AG04450 (cell line): ENCODE results near the gene FAM3D. TPM values are rescaled to one million over a fixed set of nuclear protein-coding genes. Genes with fewer than 3 reads are reported as not detected.

Source experiments
- CTCF ChIA-PET: fragments of 300-600, 350-600 bp; formaldehyde crosslinking; extraction: SDS; loops from one replicate; lab custom pipeline; 2022; ENCODE audit warnings: antibody characterized with exemption, inconsistent platforms; lab: Charles Lee
- POLR2A ChIA-PET: fragments of 350-600 bp; formaldehyde crosslinking; extraction: SDS; loops from one replicate; lab custom pipeline; 2021; ENCODE audit warnings: antibody characterized with exemption, inconsistent platforms; lab: Yijun Ruan, JAX
- DNase-seq: peaks from one replicate; pipeline ENCODE4 v3.0.0-alpha.2; 2011; ENCODE audit warnings: low read depth, low spot score
- H3K27ac ChIP-seq: one replicate; pipeline ENCODE4 v1.5.1; 2012; ENCODE audit warnings: low read depth, low read length, control low read depth
- H3K27me3 ChIP-seq: one replicate; pipeline ENCODE4 v1.6.0; 2012; ENCODE audit warnings: low read length; ENCODE audit not compliant: control insufficient read depth, insufficient read depth
- H3K4me3 ChIP-seq: 2 replicates; pipeline ENCODE4 v1.5.1; 2011; ENCODE audit warnings: mild to moderate bottlenecking, low read depth, low read length, control low read depth
- H3K9me3 ChIP-seq: 2 replicates; pipeline ENCODE4 v1.5.1; 2012; ENCODE audit warnings: low read length; ENCODE audit not compliant: control insufficient read depth, insufficient read depth
- CTCF ChIP-seq: IDR thresholded peaks from 2 replicates; pipeline ENCODE4 v1.5.1; 2011; ENCODE audit warnings: low read depth, low read length, control low read depth, inconsistent platforms
- polyA plus RNA-seq: library from polyadenylated mRNA; depleted of rRNA; stranded (reverse); fragments of >200 nt; gene quantifications from 2 replicates; pipeline ENCODE4 v1.2.3, GENCODE V29; 2011

The FAM3D gene
- polyA plus RNA-seq, 1 experiment = not detected

- ChIA-PET CTCF (interaction anchor here (0.5 kb wide), 1 partner anchor 122 kb away, joined by 3 read pairs; no protein-coding TSS in a partner anchor), POLR2A (no interaction called here)
- H3K27ac ChIP-seq = no peak overlapping the region
- DNase-seq = no peak
- no peak overlapping the region for H3K4me3 ChIP-seq
- no peak for TF ChIP-seq CTCF
- H3K27me3 ChIP-seq = peaks cover 11% of the 10 kb centered on the region
- peaks cover 3% of the 10 kb centered on the region for H3K9me3 ChIP-seq
These were observed 16.9 kb upstream of the FAM3D start for GRCh38 chr3:58683466-58683865.

GRCh38 chr3:58683001-58683458 lies 16.5 kb upstream of the FAM3D start:
- DNase-seq = no peak
- no peak overlapping the region for H3K27ac ChIP-seq

GRCh38 chr3:58681863-58682262 lies 15.3 kb upstream of the FAM3D start:
- Histone ChIP-seq H3K4me3 (no peak overlapping the region), H3K27ac (no peak overlapping the region), H3K27me3 (peaks cover 14% of the 10 kb centered on the region), H3K9me3 (peaks cover 3% of the 10 kb centered on the region)
- no peak for DNase-seq
- CTCF ChIA-PET = no interaction called here
- TF ChIP-seq CTCF = no peak
- POLR2A ChIA-PET = no interaction called here

More at GRCh38 chr3:58683001-58683458, 16.5 kb upstream of the FAM3D start:
- ChIA-PET CTCF (interaction anchor here (0.5 kb wide), 1 partner anchor 122 kb away, joined by 3 read pairs; no protein-coding TSS in a partner anchor), POLR2A (no interaction called here)
- Histone ChIP-seq H3K9me3 (peaks cover 3% of the 10 kb centered on the region), H3K27me3 (peaks cover 11% of the 10 kb centered on the region), H3K4me3 (no peak overlapping the region)
- no peak for TF ChIP-seq CTCF

GRCh38 chr3:58680879-58681525 lies 14.4 kb upstream of the FAM3D start:
- ChIA-PET POLR2A (no interaction called here), CTCF (no interaction called here)
- peaks cover 9% of the 10 kb centered on the region for H3K27me3 ChIP-seq
- H3K27ac ChIP-seq = no peak overlapping the region
- no peak overlapping the region for H3K4me3 ChIP-seq
- H3K9me3 ChIP-seq = peaks cover 3% of the 10 kb centered on the region
- TF ChIP-seq CTCF = no peak
- DNase-seq = no peak

GRCh38 chr3:58679974-58680666 lies 13.5 kb upstream of the FAM3D start:
- ChIA-PET CTCF (no interaction called here), POLR2A (no interaction called here)
- TF ChIP-seq CTCF = no peak
- H3K27ac ChIP-seq = no peak overlapping the region
- H3K9me3 ChIP-seq = peaks cover 3% of the 10 kb centered on the region
- DNase-seq = no peak
- peaks cover 8% of the 10 kb centered on the region for H3K27me3 ChIP-seq
- H3K4me3 ChIP-seq = no peak overlapping the region
